DMS153 treated with DMSO at 0.1 percent for 48 hours (cell line): ENCODE measurements around the gene HSD17B3.
"Not testable (repeated sequence)": the region's sequence is repeated elsewhere in the genome, so short reads cannot be mapped to it uniquely, and the experiment has no call there.

Experiments used
- DNase-seq: peaks from one replicate; lab custom pipeline; 2025; ENCODE audit not compliant: unreplicated experiment; lab: John Stamatoyannopoulos, UW

Gene HSD17B3

DNA sequence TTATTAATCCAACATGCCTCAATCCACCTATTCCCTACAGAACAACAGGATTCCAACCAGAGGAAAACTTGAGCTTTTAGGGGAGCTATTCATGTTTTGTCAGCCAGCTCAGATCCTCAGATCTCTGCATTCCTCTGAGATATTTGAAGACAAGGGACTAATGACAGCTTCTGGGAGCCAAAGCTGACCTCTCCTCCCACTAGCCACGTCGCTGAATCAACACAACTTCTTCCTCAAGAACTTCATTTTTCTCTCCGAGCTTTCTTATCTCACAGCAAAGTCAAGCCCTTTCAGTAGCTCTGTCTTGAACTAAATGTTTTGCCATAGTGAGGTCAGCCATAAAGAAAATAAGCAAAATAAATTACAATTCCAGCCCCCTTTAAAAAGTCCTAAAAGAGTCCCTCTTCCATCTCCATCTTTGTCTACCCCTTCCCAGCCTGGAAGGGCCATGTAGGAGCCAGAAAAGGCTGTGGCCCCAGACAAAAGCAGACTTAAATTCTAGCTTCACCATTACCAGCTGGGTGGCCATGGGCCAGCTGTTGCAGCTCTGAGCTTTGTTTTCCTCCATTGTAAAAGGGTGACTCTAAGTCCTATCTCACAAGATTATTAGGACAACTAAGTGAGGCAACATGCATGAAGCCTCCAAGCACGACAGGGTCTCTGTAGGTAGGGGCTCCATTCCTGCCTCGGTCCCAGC, 65.0 kb downstream of the HSD17B3 start:
- DNase-seq: no peak

DNA sequence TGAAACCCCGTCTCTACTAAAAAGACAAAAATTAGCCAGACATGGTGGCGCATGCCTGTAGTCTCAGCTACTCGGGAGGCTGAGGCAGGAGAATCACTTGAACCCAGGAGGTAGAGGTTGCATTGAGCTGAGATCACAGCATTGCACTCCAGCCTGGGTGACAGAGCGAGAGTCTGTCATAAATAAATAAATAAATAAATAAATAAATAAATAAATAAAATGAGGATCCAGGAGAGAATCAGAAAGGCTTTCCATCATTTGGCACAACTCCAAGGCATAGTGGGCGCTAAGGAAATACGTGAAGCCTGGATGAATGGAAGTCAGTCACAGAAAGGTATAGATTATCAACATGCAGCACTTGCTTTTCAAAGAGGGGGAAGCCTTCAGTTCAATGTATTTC, 65.6 kb downstream of the HSD17B3 start:
- not testable (repeated sequence) for DNase-seq

DNA sequence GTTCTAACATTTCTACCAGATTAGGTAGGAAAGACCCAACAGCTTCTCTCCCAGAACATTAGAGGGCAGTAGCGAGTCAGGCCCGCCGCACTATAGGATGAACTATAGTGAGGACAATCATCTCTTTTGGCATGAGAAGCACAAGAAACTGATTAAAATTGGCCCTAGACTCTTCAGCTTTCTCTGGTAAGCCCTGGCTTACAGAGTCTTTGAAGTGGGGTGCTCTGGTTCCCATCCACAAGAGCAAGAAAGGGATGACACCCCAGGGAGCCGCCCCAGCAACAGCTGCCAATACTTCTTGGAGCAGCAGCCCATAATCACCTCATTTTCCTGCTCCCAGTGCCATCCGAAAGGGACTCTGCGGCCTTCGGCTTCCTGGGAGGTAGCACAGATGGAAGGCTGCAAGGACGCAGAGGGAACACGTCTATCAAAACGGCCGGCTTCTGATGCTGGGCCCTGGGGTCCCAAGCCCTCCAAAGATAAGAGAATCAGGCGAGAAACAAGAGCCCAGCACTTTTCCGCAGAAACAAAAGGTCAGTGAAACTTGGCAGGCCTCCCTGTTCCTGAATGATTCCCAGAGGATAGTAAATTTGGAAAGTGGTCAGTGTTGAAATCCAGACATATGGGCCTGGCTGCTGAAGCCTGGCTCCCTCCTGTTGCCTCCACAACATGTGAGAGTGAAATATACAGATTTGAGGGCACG, 69.3 kb downstream of the HSD17B3 start:
- DNase-seq: peak; percentile 2

DNA sequence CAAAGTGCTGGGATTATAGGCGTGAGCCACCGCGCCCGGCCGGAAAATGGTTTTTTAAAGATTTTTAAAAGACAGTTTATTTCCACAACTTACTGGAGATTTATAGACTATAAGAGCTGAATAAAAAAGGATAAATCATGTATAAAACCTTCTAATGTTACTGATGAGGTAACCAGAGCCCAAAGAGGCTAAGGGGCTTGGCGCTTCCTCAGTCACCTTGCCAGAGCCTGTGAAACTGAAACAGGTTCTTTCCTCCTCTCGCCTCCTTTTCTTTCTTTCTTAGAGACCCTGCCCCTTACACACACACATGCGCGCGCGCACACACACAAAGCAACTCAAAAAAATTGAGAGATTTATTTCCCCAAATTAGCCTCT, 69.8 kb downstream of the HSD17B3 start:
- no peak for DNase-seq

DNA sequence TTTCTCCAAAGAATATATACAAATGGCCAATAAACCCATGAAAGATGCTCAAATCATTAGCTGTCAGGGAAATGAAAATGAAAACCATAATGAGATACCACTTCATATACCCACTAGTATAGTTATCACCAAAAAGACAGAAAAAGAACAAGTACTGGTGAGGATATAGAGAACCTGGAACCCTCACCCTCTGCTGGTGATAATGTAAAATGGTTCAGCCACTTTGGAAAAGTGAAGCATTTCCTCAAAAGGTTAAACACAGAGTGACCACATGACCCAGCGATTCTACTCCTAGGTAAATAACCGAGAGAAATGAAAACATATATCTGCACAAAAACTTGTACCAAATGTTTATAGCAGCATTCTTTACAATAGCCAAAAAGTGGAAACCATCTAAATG, 72.0 kb downstream of the HSD17B3 start:
- no peak for DNase-seq

DNA sequence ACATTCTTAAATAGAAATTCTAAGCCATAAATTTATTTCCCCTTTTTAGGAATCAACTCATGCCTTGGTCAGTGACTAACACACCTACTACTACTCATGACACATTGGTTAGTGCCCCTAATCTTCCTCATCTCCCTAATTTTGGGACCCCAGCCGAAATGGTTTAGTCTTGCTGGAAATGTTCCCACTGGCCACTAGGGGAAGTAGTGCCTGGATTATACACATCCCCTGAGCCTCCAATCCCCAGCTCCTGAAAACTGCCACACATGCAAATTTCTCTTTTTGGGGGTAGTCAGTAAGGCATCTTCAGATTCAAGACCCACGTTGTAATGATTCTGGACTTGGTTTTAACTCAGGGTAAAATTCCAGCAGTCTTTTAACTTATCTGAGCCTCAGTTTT, 79.8 kb downstream of the HSD17B3 start:
- DNase-seq: no peak

DNA sequence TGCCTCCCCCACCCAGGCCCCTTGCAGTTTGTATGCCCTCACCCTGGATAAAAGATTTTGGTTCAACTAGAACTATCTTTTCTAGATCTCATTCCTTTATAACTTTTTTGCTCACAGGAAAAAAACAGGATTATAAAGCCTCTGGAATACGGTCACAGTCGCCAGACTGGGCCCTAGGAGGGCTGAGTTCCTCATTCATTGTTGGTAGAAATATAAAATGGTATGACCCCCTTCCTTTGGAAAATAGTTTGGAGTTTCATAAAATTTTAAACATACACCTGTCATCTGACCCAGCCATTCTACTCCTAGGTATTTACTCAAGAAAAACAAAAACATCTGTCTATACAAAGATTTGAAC, 82.1 kb downstream of the HSD17B3 start:
- DNase-seq: no peak

DNA sequence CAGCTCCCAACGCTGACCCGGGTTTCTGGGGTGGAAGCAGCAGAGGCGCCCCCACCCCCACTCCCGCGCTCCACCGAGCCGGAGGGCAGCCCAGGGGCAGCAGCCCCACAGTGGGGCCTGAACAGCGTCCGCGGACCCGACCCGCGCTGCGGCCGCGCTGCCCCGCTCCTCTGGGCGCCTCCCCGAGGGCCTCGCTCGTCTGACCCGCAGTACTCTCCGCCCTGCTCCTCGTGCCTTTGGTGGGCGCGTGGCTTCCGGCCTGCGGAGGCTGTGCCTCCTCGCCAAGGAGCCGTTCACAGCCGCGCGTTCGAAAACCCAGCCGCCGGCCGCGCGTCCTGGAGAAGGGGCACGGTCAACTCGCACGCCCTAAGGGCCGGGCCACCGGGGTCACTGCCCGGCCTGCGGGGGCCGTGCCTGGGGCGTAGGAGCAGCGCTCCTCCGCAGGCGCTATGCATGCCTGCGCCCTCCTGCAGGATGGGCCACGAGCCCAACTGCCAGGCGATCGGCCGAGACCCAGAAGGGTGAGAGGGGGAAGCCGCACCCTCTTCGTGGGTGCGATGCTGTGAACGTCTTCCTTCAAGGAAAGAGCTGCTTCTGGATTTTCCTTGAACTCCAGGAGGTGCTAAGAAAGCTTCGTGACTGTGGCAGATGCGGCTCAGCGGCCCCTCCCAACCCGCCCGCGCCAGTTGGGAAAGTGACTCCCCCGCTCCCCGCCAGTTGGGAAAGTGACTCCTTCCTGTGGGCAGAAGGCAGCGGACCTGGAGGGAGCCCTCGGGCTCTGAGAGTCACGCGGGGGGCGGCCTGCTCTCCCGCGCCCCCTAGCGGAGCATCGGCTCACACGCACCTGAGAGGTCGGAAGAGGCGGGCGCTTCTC, 82.7 kb downstream of the HSD17B3 start:
- no peak for DNase-seq

DNA sequence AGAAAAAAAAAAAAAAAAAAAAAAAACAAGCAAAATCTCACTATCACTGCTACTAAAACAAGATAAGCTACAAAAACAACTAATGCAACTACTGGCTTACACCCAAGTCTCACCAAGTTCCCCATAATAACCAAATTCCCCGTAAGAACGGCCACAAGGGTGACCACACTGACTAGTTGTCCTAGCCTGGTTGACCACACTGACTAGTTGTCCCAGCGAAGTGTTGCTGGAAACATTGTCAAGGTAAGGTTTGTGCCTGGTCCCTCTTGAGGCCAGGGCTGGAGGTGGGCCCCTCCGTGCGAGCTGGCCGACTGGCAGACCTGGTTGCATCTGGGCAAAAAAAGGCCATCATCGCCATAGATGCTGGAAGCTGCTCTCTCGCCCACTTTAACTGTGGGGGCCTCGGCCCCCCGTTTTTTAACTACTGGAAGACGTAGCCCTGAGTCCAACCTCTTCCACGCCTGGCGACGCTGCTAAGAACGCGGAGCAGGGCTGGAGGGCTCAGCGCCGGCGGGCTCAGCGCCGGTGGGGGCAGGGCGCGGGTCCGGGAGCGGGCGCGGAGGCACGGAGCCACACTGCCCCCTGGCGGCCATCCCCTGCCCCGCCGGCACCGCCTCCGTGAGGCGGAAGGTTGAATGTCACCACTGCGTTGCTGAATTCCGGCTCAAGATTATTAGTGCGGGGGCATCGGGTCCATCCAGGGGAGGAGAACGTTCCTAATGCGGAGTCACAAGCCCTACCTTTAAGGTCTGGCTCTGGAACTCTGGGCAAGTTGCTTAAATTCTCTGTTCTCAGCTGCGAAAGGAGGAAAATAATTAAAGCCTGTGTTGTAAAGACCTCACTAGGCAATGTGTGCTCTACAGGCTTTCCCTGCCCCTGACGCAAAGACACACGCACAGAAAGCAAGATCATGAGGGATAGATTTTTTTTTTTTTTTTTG, 84.0 kb downstream of the HSD17B3 start:
- peak; percentile 52 for DNase-seq

DNA sequence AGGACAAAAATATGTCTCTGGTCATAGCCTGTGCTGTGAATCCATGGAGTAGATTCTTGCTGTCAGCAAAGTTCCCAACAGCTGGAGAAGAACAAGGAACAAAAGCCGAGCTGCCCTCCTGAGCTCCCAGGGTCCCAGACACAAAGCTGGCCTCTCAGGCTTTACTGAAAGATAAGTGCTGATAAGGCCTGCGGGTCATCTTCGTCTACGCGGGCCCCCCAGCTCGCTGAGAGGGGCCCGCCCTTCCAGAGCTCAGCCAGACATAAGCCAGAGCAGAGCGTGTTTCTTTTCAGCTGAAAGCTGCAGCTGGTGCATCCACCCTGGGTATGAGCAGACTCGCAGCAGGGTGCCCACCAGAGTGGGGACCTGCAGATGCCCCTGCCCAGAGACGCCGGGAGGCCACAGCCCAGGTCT, 84.7 kb downstream of the HSD17B3 start:
- DNase-seq: no peak

DNA sequence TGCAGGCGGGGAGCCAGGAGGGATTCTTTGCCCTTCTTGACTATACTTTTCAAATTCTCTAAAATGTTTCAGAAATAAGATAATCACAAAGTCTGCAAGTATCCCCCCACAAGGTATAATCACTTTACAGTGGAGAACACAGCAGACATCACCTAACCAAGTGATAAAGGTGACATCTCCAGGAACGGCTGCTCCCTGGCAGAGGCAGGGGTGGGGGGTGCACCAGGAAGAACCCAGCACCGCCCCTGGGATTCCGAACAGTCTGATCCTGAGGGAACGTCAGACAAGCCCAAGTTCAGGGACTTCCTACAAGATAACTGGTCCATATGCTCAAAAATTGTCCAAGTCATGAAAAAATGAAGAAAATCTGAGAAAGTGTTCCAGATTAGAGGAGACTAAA, 85.4 kb downstream of the HSD17B3 start:
- DNase-seq: no peak

DNA sequence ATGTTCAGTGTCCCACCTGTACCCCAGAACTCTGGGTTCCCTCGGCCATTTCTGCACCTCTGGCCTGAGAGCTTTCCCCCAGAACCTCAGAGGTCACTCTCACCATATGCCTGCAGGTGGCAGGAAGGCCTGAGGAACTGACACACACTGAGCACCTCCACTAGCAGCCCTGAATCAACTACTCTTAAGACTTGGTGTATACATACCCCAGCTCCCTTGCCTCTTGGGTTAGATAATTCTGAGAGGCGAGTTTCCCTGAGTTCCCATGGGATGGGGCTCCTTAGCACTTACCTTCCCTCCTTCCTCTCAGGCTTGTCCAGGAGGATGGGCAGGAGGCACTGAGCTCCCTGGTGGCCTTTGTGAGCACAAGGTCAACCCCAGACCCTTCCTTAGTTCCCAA, 86.1 kb downstream of the HSD17B3 start:
- DNase-seq: no peak

DNA sequence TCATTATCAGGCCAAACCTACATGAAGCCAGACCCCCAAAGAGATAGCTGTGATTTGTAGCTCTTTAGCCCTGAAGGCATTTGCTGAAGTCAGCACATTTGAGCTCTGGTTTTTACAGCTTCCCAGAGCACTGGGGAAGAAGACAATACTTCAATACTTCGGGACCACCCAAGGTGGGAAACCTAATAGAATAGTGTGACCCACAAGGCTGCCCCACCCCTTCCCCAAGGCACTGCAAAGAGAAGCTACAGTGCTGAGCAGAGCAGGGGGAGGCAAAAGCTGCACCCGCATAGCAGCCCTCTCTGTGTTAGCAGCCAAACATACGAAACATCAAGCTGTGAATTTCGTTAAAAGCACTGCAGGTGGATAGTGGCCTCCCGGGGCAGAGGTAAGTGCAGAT, 87.3 kb downstream of the HSD17B3 start:
- no peak for DNase-seq

DNA sequence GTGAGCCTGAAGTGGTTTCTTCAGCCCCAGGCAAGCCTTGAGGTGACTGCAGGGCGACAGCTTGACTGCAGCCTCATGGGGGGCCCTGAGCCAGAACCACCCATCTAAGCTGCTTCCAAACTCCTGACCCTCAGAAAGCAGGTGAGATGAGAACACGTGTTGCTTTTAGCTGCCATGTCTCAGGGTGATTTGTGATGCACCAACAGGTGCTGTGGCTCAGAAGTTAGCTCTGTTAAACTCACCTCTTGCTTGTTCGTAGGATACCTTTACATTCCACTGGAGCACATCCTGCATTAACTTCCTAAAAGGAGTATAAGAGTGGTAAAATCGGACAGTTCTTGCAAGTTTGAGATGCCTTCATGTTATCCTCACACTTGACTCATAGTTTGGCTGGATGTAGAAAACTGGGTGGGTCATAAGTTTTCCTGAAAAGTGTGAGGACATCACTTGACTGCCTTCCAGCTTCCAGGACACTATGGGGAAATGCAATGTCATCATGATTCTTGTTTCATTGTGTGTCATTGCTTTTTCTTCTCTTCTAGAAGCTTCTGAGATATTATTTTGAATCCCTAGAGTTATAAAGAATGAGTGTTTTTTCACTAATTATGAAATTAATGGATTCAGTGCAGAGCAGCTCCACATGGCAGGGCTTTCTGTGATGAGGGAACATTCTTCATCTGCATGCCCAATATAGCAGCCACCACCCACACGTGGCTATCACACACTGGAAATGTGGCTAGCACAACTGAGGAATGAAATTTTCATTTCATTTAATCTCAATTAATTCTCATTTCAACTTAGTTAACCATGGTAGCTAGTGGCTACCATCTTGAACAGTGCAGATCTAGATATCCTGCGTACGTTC, 92.3 kb downstream of the HSD17B3 start:
- DNase-seq: no peak

DNA sequence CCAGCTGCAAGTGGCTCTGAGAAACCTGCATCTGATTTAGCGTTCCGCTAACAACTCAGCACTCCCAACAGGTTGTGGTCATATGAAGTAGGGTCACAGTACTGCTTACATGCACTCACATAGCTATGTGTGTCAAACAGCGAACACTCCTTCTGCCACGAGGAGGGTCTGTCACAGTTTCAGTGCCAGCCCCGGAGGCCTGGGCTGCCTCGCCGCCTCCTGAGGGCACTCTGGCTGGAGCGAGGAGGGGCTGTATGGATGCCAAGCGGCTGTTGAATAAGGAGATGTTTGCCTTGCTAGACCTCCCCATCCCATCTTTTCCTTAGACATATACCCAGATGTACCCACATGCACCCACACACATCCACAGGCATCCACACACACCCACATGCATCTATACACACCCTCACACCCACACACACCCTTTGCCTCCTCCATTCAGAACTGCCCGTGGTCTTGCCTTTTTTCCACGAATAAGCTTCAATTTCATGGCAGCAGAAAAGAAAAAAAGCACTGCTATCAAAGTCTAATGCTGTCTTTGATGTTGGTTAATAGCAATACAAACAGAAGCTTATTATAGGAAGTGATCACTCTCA, 95.7 kb downstream of the HSD17B3 start:
- no peak for DNase-seq

DNA sequence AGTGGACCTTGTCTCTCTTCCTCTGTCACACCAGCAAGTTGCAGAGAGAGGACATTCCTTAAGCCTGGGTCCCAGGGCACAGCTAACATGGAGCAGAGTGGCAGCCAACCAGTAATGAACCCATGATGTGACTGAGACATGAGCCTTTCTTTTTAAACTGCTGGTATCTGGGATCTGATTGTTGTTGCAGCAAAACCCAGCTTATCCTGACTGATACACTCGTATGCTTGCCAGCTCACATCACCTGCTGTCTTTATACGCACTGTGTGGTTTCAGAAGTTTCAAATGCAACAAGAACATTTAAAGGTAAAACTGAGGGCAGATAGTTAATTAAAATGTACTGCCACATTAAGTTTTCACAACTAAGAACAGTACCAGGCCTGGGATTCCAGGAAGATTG, 97.1 kb downstream of the HSD17B3 start:
- DNase-seq: no peak

DNA sequence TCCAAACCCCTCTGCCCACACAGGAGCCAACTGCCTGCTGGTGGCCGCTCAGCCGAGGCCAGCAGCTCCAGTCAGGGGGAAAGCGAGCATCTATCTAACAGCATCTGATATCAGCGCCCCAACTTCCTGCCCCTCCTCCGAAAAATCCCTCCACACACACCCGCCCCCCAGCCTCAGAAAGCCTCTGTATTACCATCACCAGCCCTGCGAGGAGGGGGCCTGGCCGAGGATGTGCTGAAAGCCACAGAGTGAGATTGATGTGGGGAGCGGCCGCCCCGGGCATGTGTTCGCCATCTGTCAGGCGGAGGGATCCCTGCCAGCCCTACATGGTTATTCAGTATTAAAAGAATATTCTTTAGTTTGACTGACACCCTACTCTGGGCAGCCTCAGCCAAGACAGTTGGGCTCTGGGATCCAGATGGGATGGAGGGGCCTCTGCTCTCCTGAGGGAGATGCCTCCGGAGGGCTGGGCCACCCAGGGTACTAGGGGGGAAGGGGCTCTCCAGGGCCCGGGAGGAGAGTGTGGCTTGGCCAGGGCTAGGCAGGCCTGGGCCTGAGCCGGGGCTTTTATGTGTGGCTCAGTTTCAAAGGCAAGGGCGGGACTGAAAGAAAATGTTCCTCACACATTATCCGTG, 98.0 kb downstream of the HSD17B3 start:
- no peak for DNase-seq

DNA sequence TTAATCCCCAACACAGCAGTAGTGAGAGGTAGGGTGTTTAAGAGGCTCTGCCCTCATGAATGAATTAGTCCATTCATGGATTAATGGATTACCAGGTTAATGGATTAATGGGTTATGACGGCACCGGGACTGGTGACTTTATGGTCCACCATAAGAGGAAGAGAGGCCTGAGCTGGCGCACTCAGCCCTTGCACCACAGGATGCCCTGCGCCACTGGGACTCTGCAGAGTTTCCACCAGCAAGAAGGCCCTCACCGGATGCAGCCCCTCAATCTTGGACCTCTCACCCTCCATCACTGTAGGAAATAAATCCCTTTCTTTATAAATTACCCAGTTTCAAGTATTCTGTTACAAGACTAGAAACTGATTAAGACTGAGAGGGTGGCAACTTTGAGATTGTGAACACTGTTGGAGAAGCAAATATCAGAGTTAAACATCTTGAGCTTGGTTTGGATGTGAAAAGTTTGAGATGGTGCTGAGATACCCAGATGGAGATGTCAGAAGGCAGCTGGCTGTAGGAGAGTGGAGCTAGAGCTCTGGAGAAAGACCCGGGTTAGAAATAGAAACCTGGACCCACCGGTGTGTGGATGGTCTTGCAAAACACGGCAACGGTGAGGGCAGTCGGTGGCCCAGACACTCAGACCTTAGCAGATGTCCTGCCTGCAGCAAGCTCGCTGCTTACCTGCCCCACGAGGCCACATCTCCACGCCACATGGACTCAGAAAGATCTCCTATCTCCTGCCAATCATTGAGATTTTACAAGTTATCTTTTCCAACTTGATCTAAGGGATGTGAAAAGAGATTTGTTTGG, 98.8 kb downstream of the HSD17B3 start:
- no peak for DNase-seq
